GM18873 (cell line): ENCODE data around the gene TBL2.
"Not testable (repeated sequence)": the region's sequence is repeated elsewhere in the genome, so short reads cannot be mapped to it uniquely, and the experiment has no call there.

Source experiments
- ATAC-seq: cut with Tn5 transposase; IDR thresholded peaks from one replicate; pipeline ENCODE4 v1.9.1; 2021; ENCODE audit warnings: mild to moderate bottlenecking, moderate library complexity, moderate number of reproducible peaks; ENCODE audit not compliant: unreplicated experiment, low FRiP score

The TBL2 gene

GRCh38 chr7:73570977-73571376 is 7.4 kb downstream of the TBL2 start:
- ATAC-seq = no peak

GRCh38 chr7:73570521-73570920 is 7.9 kb downstream of the TBL2 start:
- no peak for ATAC-seq

- ATAC-seq = no peak
Observed at GRCh38 chr7:73569042-73569608, 9.3 kb downstream of the TBL2 start.

- ATAC-seq = no peak
Observed at GRCh38 chr7:73567846-73568685, 10.3 kb downstream of the TBL2 start.

GRCh38 chr7:73567140-73567539 is 11.2 kb downstream of the TBL2 start:
- ATAC-seq = no peak

GRCh38 chr7:73566431-73566830 is 11.9 kb downstream of the TBL2 start:
- not testable (repeated sequence) for ATAC-seq

- no peak for ATAC-seq
Observed at GRCh38 chr7:73565675-73566340, 12.6 kb downstream of the TBL2 start.

GRCh38 chr7:73560109-73560835 is 18.1 kb downstream of the TBL2 start:
- ATAC-seq = no peak

- peak; percentile 8 for ATAC-seq
Observed at GRCh38 chr7:73557397-73558257, 20.8 kb downstream of the TBL2 start, which contains the start of gene BCL7B. Gene BCL7B, minus strand, starts transcription at chr7:73557690. Its CDS starts 112 bp downstream, at chr7:73557578.

GRCh38 chr7:73557108-73557396 is 21.3 kb downstream of the TBL2 start:
- ATAC-seq = peak; percentile 69

GRCh38 chr7:73556208-73557107 is 21.9 kb downstream of the TBL2 start:
- no peak for ATAC-seq

- no peak for ATAC-seq
Observed at GRCh38 chr7:73555411-73555982, 22.9 kb downstream of the TBL2 start.

GRCh38 chr7:73550093-73550492 is 28.3 kb downstream of the TBL2 start:
- not testable (repeated sequence) for ATAC-seq

- no peak for ATAC-seq
Observed at GRCh38 chr7:73549176-73549575, 29.2 kb downstream of the TBL2 start.

GRCh38 chr7:73547841-73548240 is 30.5 kb downstream of the TBL2 start:
- no peak for ATAC-seq

- ATAC-seq = no peak
Observed at GRCh38 chr7:73544678-73545077, 33.7 kb downstream of the TBL2 start.

GRCh38 chr7:73541722-73542121 is 36.7 kb downstream of the TBL2 start:
- ATAC-seq = no peak

- ATAC-seq = no peak
Observed at GRCh38 chr7:73539709-73540108, 38.7 kb downstream of the TBL2 start.

- not testable (repeated sequence) for ATAC-seq
Observed at GRCh38 chr7:73538510-73538909, 39.9 kb downstream of the TBL2 start.
